Stimulated activated CD4-positive, alpha-beta T cell treated with anti-CD3 and anti-CD28 coated beads, Interleukin-1b, Interleukin-23, amount 100 ng/mL, for 4 hours (primary cell): ENCODE measurements around the gene PDE2A.

Source experiments
- DNase-seq, 2 donors: peaks; one replicate each; pipeline ENCODE4 v3.0.0-alpha.2; 2020; ENCODE audit warnings: low read depth in 2 of 2

Gene PDE2A

GRCh38 chr11:72704783-72705265 lies 30.6 kb upstream of the PDE2A start:
- DNase-seq, result no peak

DNA sequence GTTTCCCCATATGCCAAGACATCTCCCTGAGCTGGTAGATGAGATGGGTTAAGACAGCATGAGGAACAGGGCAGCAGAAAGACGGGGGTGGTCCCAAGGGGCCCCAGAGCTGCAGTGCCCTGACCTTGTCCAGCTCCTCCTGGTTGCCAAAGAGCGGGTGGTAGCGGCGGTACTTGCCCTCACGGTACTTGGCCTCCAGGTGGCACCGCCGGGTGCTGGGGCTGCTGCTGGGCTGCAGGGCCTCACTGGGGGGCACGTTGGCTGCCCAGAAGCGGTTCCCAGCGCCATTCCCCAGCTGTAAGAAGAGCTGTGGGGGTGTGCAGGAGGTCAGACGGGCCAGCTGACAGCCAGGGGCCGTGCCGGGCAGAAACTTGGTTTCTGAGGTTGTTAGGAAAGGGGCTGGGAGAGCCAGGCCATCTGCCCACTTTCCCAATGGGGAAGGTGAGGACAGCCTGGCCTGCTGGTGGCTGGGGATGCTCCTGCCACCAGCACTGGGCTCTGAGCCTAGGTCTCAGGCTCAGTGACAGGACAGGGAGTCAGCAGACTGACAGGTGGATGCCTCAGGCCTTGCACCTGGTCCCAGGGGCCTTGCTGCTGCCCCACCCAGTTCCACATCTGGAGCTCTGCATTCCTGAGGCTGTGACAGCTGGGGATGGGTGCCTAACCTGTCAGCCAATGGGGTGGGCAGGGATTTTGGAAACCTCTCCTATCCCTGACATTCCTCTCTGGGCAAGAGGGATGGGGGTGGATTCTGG lies 30.0 kb upstream of the PDE2A start:
- DNase-seq, result no peak

DNA sequence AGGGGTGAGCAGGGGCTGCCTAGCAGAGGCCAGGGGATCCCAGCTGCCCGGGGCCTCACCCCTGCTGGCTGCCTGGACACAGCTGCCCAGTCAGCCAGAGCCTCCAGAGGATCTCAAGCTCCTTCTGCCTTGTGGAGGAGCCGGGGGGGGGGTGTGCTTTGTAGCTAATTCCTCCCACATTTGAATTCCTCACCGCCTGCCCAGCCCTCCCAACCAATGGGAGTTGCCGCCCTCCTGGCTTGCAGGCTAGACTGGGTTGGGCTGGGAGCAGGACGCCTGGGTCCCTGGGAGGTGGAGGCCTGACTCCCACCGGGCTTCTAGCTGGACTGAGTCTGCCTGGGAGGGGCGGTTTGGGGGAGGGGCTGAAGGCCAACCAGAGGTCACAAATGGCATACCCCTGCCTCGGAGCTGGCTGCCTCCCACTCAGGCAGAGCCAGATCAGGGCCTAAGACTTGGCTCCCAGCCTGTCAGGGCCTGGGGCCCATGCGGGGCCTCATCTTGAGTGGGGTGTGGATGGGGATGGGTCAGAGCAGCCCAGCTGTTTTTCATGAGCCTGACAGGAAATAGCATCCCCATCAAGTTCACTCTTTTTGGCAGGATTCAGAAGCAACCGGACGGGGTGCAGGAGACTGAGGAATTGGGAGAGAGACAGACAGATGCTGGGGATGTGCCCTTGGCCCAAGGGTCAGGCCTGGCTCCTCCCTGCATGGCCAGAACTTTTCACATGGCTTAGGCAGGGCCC lies 29.2 kb upstream of the PDE2A start:
- DNase-seq, result no peak

GRCh38 chr11:72702577-72703241 lies 28.5 kb upstream of the PDE2A start:
- DNase-seq, result no peak

DNA sequence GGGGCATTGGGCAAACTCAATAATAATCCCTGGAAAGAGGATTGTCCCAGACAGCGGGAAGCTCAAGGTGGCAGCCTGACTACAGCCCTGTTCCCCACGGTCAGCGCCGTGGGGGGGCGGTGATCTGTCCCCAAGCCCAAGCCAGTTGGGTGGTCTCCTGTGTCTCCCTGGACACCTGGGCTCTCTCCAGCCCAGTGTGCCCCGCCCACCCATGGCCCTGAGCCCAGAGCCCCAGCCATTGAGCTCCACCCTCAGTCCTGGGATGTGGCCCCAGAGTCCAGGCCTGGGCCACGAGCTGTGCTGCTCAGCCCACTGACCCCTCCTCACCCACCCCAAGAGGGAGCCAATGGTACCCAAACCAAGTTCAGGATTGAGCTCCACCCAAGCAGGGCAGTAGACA lies 27.9 kb upstream of the PDE2A start:
- DNase-seq, result no peak

GRCh38 chr11:72701466-72701865 lies 27.2 kb upstream of the PDE2A start:
- DNase-seq, result no peak

GRCh38 chr11:72700146-72700545 lies 25.9 kb upstream of the PDE2A start:
- DNase-seq, result no peak

DNA sequence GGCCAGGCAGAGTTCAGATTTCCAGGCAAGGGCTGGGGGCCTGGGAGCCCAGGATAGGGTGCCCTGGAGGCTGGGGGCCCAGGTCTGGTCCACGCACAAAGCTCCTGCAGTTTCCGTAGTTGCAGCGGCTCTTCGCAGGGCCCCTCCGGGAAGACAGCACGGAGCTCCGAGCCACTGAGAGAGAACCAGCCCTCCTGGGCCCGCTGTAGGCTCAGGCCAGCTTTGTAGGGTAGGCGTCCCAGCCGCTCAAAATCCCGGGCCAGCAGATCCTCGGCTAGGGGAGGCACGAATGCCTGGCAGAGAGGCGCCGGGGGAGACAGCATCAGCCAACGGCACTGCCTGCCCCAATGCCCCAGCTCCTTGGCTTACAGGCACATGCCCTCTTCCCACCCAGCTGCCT lies 23.6 kb upstream of the PDE2A start:
- no peak for DNase-seq

GRCh38 chr11:72696866-72697700 lies 22.9 kb upstream of the PDE2A start:
- no peak for DNase-seq

DNA sequence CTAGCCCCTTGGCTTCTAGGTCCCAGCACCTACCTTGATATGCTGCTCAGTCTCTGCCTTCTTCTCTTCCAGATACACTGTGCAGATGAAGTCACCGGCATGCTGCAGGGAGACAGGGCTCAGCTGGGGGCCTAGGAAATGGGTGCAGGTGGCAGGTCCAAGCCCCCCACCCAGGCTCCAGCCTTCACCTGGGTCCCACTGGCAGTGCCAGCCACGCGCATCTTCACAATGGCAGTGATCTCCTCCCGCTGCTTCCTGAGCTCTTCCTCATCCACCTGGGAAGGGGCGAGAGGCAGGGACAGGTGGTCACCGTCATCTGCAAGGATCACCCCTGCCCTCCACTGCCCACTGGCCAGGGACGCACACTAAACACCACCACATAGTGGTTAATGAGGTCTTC lies 21.1 kb upstream of the PDE2A start:
- DNase-seq, result no peak

GRCh38 chr11:72693271-72693968 lies 19.2 kb upstream of the PDE2A start:
- DNase-seq, result no peak

DNA sequence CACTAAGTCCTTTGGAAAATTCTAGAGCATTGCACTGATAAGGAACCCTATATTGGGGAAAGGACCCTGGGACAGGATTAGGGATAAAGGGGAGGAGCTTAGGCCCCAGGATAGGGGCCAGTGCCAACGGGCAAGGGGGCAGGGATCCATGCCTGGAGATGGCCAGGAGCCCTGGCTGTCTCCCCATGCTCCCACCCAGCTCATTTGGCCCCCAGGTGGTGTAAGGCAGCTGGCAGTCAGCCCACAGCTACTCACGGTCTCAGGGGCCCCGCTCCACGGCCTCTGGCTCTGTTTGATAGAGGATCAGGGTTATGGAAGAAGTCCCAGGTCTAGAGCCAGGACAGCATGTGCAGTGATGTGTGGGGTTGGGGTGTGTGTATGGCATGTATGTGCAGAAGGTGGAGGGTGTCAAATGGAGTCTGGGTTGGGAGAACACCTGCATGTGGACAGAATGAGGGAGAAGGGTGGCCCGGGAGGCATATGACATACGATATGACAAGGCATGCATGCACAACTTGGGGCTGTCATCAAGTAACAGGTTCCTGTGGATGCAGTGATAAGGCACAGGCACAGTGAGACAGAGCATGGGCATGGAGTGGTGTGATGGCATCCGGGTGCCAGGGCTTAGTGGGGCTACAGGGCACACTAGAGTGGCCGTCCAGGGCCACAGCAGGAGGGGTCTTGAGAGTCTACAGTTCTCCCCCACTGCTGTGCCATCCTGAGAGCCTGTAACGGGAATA lies 18.4 kb upstream of the PDE2A start:
- DNase-seq, result no peak

DNA sequence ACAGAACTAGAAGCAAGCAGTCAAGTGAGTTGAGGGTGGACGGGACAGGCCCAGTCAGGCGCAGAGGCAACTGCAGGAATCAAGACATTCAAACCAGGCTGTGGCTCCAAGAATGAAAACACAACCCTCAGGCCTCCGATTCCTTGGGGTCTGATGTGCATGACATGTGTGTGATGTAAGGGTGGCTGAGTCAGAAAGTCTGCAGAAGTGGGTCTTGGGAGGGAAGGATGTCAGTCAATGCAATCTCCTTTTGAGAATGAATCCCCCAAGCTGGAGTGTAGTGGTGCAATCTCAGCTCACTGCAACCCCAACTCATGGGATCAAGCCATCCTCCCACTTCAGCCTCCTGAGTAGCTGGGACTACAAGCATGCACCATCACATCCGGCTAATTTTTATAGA lies 15.9 kb upstream of the PDE2A start:
- DNase-seq, result no peak

DNA sequence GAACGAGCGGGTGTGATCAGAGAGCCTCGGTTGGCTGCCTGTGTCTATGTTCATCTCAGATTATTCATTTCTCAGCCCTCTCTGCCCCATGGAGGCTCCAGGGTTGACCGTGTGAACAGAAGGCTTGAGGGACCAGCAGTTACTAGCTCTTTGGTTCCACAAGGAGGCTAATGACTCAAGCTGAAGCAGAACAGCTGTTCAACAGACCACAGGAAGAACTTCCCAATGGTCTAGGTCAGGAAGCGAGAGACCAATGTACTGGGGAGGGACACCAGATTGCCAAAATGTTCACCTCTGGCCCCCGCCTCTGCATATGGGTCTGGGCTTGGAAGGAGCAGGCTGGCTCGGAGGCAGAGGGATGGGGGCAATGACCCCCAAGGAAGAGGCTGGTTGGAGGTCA lies 14.7 kb upstream of the PDE2A start:
- DNase-seq, result no peak

DNA sequence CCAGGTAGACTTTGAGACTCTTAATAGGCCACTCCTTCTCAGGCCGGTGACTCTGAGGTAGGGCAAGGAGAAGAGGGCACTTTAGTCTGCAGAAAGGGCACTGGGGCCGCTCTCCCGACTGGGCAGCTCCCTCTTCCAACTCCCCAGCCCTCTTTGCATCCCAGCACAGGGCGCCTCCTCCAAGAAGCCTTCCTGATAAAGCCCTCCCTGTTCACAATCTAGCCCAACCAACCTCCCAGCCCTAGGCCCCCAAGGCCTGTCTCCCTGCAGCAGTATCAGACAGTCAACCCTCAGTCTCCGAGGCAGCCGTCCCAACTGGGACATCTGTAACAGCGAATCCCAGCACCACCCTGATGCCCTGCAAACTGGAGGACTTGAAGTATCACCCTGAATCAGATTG lies 14.3 kb upstream of the PDE2A start:
- DNase-seq, result no peak

DNA sequence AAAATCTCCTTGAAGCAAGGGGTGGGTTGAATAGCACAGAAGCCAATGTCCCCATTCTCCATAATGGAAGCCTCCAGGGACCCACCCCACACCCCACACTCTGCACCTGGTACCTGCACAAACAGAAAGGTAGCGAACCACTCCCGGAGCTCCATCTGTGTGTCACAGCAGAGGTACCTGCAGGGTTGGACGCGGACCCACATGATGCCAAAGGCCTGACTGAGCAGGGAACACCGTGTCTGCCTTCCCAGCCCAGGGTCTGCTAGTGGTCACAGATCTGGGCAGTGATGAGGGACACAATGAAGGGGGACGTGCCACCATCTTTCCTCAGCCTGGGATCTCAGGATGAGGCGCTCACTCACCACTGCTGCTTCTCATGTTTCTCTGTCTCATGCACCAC lies 13.1 kb upstream of the PDE2A start:
- DNase-seq, result no peak

- DNase-seq, result no peak
Observed at GRCh38 chr11:72686639-72687220, 12.5 kb upstream of the PDE2A start.

GRCh38 chr11:72685560-72686480 lies 11.6 kb upstream of the PDE2A start:
- no peak for DNase-seq
